GM21786 (cell line): ENCODE data around the gene KEL.
A peak's percentile ranks its signal among the peaks of the same experiment; 100 is the strongest.
"Not testable (repeated sequence)": the region's sequence is repeated elsewhere in the genome, so short reads cannot be mapped to it uniquely, and the experiment has no call there.

ENCODE experiments used
- ATAC-seq: cut with Tn5 transposase; IDR thresholded peaks from one replicate; pipeline ENCODE4 v1.9.1; 2021; ENCODE audit not compliant: unreplicated experiment

Gene KEL

GRCh38 chr7:142961973-142962926 is at the start of gene KEL:
Gene KEL, minus strand, starts transcription at chr7:142962363. Its CDS starts 157 bp downstream, at chr7:142962206.
- ATAC-seq = no peak

- ATAC-seq = peak; percentile 82
These were observed 46.1 kb upstream of the KEL start for GRCh38 chr7:143008007-143008901.

GRCh38 chr7:143005632-143006260 is 43.6 kb upstream of the KEL start:
- ATAC-seq = no peak

GRCh38 chr7:143003393-143004051 is 41.4 kb upstream of the KEL start:
- peak; percentile 67 for ATAC-seq

GRCh38 chr7:143002898-143003297 is 40.7 kb upstream of the KEL start:
- ATAC-seq = no peak

- ATAC-seq = no peak
These were observed 39.9 kb upstream of the KEL start for GRCh38 chr7:143002106-143002505.

- no peak for ATAC-seq
These were observed 38.5 kb upstream of the KEL start for GRCh38 chr7:143000648-143001047.

- ATAC-seq = no peak
These were observed 37.6 kb upstream of the KEL start for GRCh38 chr7:142999793-143000192.

- ATAC-seq = no peak
These were observed 36.8 kb upstream of the KEL start for GRCh38 chr7:142998966-142999365.

- no peak for ATAC-seq
These were observed 35.4 kb upstream of the KEL start for GRCh38 chr7:142997456-142997989.

GRCh38 chr7:142992427-142992826 is 30.3 kb upstream of the KEL start:
- no peak for ATAC-seq

- ATAC-seq = no peak
These were observed 22.1 kb upstream of the KEL start for GRCh38 chr7:142984297-142984696.

- ATAC-seq = no peak
These were observed 21.7 kb upstream of the KEL start for GRCh38 chr7:142983825-142984224.

GRCh38 chr7:142978402-142978801 is 16.2 kb upstream of the KEL start:
- not testable (repeated sequence) for ATAC-seq

GRCh38 chr7:142974626-142975025 is 12.5 kb upstream of the KEL start:
- no peak for ATAC-seq

GRCh38 chr7:142969183-142969582 is 7.0 kb upstream of the KEL start:
- ATAC-seq = no peak

- no peak for ATAC-seq
These were observed 6.1 kb upstream of the KEL start for GRCh38 chr7:142968229-142968628.

GRCh38 chr7:142964502-142965246 is 2.5 kb upstream of the KEL start:
- no peak for ATAC-seq

GRCh38 chr7:142963993-142964392 is 1.8 kb upstream of the KEL start:
- no peak for ATAC-seq

GRCh38 chr7:142962991-142963390 is 828 bp upstream of the KEL start:
- no peak for ATAC-seq
